Lower leg skin (tissue), 3 donors: Measurements from ENCODE around the gene DGCR2.

Experiments
- POLR2A ChIP-seq, 2 donors: fragments of 450-650 bp; IDR thresholded peaks; one replicate each; pipeline ENCODE4 v1.6.1; 2016 to 2017; ENCODE audit warnings: antibody characterized with exemption in 2 of 2, mild to moderate bottlenecking in 1 of 2, moderate library complexity in 1 of 2
- TF ChIP-seq, protein P1 (sequence below), 3 donors: fragments of 450-650 bp; IDR thresholded peaks; one replicate each; pipeline ENCODE4 v1.5.1; 2016; ENCODE audit warnings: antibody characterized with exemption in 3 of 3, mild to moderate bottlenecking in 3 of 3, moderate library complexity in 2 of 3

DNA sequence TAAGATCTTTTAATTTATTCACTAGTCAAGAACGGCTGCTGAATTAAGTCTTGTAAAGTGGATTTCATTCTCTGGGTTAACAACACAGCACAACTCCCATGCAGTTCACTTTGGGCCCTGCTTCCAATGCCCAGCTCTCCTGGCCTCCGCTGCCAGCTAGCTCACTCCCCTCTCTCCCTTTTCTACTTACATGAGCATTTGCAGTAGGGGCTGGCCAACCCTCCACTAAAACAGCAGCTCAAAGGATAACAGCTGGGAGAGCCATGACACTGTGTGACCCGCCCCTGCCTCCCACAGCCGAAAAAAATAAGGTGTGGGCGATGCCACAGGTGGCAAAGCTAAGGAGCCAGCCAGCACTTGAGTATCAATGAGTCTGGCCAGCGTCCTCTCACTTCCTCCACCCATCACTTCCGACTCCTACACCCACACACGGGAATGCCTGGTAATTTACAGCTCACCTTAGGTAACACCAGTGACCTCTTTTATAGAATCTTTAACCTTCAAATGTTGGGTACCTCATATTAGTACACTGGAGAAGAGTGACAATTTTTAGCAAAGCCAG is 56.8 kb downstream of the DGCR2 start:
- TF ChIP-seq, protein P1, sequence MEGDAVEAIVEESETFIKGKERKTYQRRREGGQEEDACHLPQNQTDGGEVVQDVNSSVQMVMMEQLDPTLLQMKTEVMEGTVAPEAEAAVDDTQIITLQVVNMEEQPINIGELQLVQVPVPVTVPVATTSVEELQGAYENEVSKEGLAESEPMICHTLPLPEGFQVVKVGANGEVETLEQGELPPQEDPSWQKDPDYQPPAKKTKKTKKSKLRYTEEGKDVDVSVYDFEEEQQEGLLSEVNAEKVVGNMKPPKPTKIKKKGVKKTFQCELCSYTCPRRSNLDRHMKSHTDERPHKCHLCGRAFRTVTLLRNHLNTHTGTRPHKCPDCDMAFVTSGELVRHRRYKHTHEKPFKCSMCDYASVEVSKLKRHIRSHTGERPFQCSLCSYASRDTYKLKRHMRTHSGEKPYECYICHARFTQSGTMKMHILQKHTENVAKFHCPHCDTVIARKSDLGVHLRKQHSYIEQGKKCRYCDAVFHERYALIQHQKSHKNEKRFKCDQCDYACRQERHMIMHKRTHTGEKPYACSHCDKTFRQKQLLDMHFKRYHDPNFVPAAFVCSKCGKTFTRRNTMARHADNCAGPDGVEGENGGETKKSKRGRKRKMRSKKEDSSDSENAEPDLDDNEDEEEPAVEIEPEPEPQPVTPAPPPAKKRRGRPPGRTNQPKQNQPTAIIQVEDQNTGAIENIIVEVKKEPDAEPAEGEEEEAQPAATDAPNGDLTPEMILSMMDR (IDR thresholded peaks at IDR 0.05): no peak
- TF ChIP-seq POLR2A (IDR thresholded peaks at IDR 0.05): no peak
